ENCODE data around the gene IL17RB.

Gene IL17RB

GRCh38 chr3:53812434-53812833 lies 33.9 kb upstream of the IL17RB start:
- DNase-seq (ENCODE audit: low read depth), result no peak

GRCh38 chr3:53813229-53813628 lies 33.1 kb upstream of the IL17RB start:
- no peak for DNase-seq (ENCODE audit: low read depth)

- DNase-seq (ENCODE audit: low read depth), result no peak
Measured at GRCh38 chr3:53813876-53814275, 32.5 kb upstream of the IL17RB start.

- DNase-seq (ENCODE audit: low read depth), result no peak
Measured at GRCh38 chr3:53815067-53815466, 31.3 kb upstream of the IL17RB start.

GRCh38 chr3:53815651-53816050 lies 30.7 kb upstream of the IL17RB start:
- no peak for DNase-seq (ENCODE audit: low read depth)

GRCh38 chr3:53816425-53816824 lies 29.9 kb upstream of the IL17RB start:
- no peak for DNase-seq (ENCODE audit: low read depth)

GRCh38 chr3:53817211-53817610 lies 29.2 kb upstream of the IL17RB start:
- DNase-seq (ENCODE audit: low read depth), result no peak

GRCh38 chr3:53817809-53818208 lies 28.6 kb upstream of the IL17RB start:
- DNase-seq (ENCODE audit: low read depth), result no peak

- no peak for DNase-seq (ENCODE audit: low read depth)
Measured at GRCh38 chr3:53818221-53819162, 27.9 kb upstream of the IL17RB start.

- DNase-seq (ENCODE audit: low read depth), result no peak
Measured at GRCh38 chr3:53819163-53819868, 27.1 kb upstream of the IL17RB start.

- DNase-seq (ENCODE audit: low read depth), result no peak
Measured at GRCh38 chr3:53820084-53820483, 26.3 kb upstream of the IL17RB start.

- no peak for DNase-seq (ENCODE audit: low read depth)
Measured at GRCh38 chr3:53820756-53821580, 25.4 kb upstream of the IL17RB start.

- no peak for DNase-seq (ENCODE audit: low read depth)
Measured at GRCh38 chr3:53821631-53822121, 24.7 kb upstream of the IL17RB start.

GRCh38 chr3:53822331-53822741 lies 24.0 kb upstream of the IL17RB start:
- no peak for DNase-seq (ENCODE audit: low read depth)

- no peak for DNase-seq (ENCODE audit: low read depth)
Measured at GRCh38 chr3:53823026-53823955, 23.1 kb upstream of the IL17RB start.

GRCh38 chr3:53823956-53824657 lies 22.3 kb upstream of the IL17RB start:
- DNase-seq (ENCODE audit: low read depth), result no peak

- DNase-seq (ENCODE audit: low read depth), result no peak
Measured at GRCh38 chr3:53824795-53825194, 21.6 kb upstream of the IL17RB start.

GRCh38 chr3:53826048-53826447 lies 20.3 kb upstream of the IL17RB start:
- DNase-seq (ENCODE audit: low read depth), result no peak

- DNase-seq (ENCODE audit: low read depth), result no peak
Measured at GRCh38 chr3:53828581-53828980, 17.8 kb upstream of the IL17RB start.

- no peak for DNase-seq (ENCODE audit: low read depth)
Measured at GRCh38 chr3:53829605-53830004, 16.8 kb upstream of the IL17RB start.
